Right atrium auricular region (tissue), 2 donors: ENCODE results near the gene OAT. TPM values are rescaled to one million over a fixed set of nuclear protein-coding genes. Genes with fewer than 3 reads are reported as not detected.

ENCODE experiments used
- DNase-seq: peaks from one replicate; pipeline ENCODE4 v3.0.0-alpha.2; 2019; ENCODE audit warnings: low spot score
- H3K27ac ChIP-seq, 2 donors: fragments of 200-600 bp; sonication (generic); 1 replicate in 1 of 2; 2 replicates in 1 of 2; pipeline ENCODE4 v1.5.1; 2016 to 2019
- H3K27me3 ChIP-seq, 2 donors: fragments of 200-600 bp; sonication (generic); one replicate each; pipeline versions ENCODE4 v1.5.1 to v1.6.0; 2017 to 2019
- H3K36me3 ChIP-seq: fragments of 200-600 bp; sonication (generic); one replicate; pipeline ENCODE4 v1.5.1; 2016
- H3K4me1 ChIP-seq, 2 donors: fragments of 200-600 bp; sonication (generic); one replicate each; pipeline versions ENCODE4 v1.5.1 to v1.6.0; 2017 to 2019
- H3K4me3 ChIP-seq, 2 donors: fragments of 200-600 bp; sonication (generic); 1 replicate in 1 of 2; 2 replicates in 1 of 2; pipeline ENCODE4 v1.5.1; 2017 to 2019; ENCODE audit warnings: mild to moderate bottlenecking in 1 of 2, moderate library complexity in 1 of 2
- H3K9me3 ChIP-seq, 2 donors: fragments of 200-600 bp; sonication (generic); one replicate each; pipeline ENCODE4 v1.5.1; 2019
- CTCF ChIP-seq, 2 donors: fragments of 200-600 bp; sonication (generic); IDR thresholded peaks; one replicate each; pipeline ENCODE4 v1.5.1; 2019; ENCODE audit warnings: antibody characterized with exemption in 2 of 2
- total RNA-seq, 2 donors: library from RNA; depleted of rRNA; stranded (reverse); fragments of >200 nt; gene quantifications; one replicate each; pipeline ENCODE4 v1.1.0, GENCODE V29; 2016

Gene OAT
- total RNA-seq, 2 donors from 2014 or later: 42.1 to 49.8 TPM

DNA sequence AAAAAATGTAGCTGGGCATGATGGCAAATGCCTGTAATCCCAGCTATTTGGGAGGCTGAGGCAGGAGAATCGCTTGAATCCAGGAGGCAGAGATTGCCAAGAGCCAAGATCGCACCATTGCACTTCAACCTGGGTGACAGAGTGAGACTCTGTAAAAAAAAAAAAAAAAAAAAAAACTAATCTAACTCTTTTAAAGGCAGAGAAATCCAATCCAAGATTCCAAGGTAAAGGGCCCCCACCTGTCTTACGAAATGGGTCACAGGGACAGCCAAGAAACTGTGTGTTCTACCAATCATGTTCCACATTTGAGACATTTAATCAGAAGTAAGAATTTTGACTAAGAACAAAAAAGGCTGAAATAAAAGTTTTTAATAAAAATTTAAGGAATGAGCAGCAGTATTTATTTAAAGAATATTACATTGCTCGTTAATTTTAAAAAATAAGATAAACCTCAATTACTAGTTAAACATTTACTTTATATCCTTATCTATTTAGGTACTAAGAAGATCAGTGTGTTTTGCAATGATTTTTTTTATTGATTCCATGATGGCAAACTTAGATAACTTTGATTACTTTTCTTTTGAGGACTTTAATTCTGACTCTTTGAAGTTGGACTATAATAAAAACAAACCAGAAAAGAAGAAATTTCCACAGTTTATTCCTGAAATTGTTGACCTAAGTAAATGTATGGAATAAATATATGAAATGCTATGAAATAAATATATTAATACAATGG lies 6.7 kb upstream of the OAT start:
- Histone ChIP-seq H3K4me3 (no peak overlapping the region), H3K9me3 (no peaks in the 10 kb centered on the region), H3K27me3 (no peaks in the 10 kb centered on the region), H3K27ac (no peak overlapping the region), H3K4me1 (no peaks in the 10 kb centered on the region), H3K36me3 (no peaks in the 10 kb centered on the region)
- no peak for DNase-seq
- TF ChIP-seq CTCF (IDR thresholded peaks at IDR 0.05): no peak

DNA sequence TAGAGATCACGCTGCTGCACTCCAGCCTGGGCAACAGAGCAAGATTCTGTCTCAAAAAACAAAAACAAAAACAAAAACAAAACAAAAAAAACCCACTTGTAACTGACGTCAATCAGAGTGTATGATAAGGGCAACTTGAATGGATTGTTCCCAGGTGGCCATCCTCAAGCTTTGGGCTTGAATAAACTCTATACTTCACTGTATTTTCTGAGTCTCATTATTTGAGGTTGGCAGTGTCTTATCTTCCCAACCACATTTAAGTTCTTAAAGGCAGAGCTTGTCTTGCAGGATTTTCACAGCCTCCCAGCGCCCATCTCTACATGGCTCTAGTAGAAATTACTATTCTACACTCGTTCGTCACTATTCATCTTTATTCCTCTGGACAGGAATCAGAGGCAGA lies 5.1 kb upstream of the OAT start:
- no peak overlapping the region for H3K27ac ChIP-seq
- H3K9me3 ChIP-seq: no peaks in the 10 kb centered on the region
- no peak overlapping the region for H3K4me3 ChIP-seq
- DNase-seq: no peak
- H3K36me3 ChIP-seq: no peaks in the 10 kb centered on the region
- TF ChIP-seq CTCF (IDR thresholded peaks at IDR 0.05): no peak
- no peaks in the 10 kb centered on the region for H3K27me3 ChIP-seq
- no peaks in the 10 kb centered on the region for H3K4me1 ChIP-seq

GRCh38 chr10:124422742-124423141 lies 4.0 kb upstream of the OAT start:
- H3K9me3 ChIP-seq: no peaks in the 10 kb centered on the region
- H3K27me3 ChIP-seq: no peaks in the 10 kb centered on the region
- no peak overlapping the region for H3K4me3 ChIP-seq
- H3K36me3 ChIP-seq: no peaks in the 10 kb centered on the region
- no peak for DNase-seq
- TF ChIP-seq CTCF (IDR thresholded peaks at IDR 0.05): no peak
- H3K27ac ChIP-seq: no peak overlapping the region
- peaks cover 0 to 4% of the 10 kb centered on the region in 2 donors for H3K4me1 ChIP-seq

GRCh38 chr10:124420254-124420653 lies 1.5 kb upstream of the OAT start:
- Histone ChIP-seq H3K9me3 (no peaks in the 10 kb centered on the region), H3K27me3 (no peaks in the 10 kb centered on the region), H3K36me3 (no peaks in the 10 kb centered on the region), H3K4me1 (peaks cover 0 to 24% of the 10 kb centered on the region in 2 donors), H3K4me3 (no peak overlapping the region), H3K27ac (no peak overlapping the region)
- no peak for TF ChIP-seq CTCF (IDR thresholded peaks at IDR 0.05)
- no peak for DNase-seq

GRCh38 chr10:124419635-124420034 lies 912 bp upstream of the OAT start:
- DNase-seq: no peak
- no peak overlapping the region for H3K4me3 ChIP-seq

More at GRCh38 chr10:124419635-124420034, 912 bp upstream of the OAT start:
- Histone ChIP-seq H3K9me3 (no peaks in the 10 kb centered on the region), H3K4me1 (peaks cover 0 to 28% of the 10 kb centered on the region in 2 donors), H3K36me3 (no peaks in the 10 kb centered on the region), H3K27ac (no peak overlapping the region), H3K27me3 (no peaks in the 10 kb centered on the region)
- TF ChIP-seq CTCF (IDR thresholded peaks at IDR 0.05): no peak
